Panc1 (cell line): ENCODE measurements around the gene L3MBTL2.

Experiments used
- CTCF ChIP-seq: fragments of 450-650 bp; IDR thresholded peaks from 2 replicates; pipeline ENCODE4 v1.5.1; 2017; ENCODE audit warnings: mild to moderate bottlenecking
- POLR2AphosphoS5 ChIP-seq: IDR thresholded peaks from 2 replicates; pipeline ENCODE4 v1.6.1; 2012; ENCODE audit warnings: mild to moderate bottlenecking, low read depth, low read length, moderate library complexity
- REST ChIP-seq, 2 experiments: IDR thresholded peaks; 2 replicates each; pipeline ENCODE4 v1.6.1; 2011 to 2012; ENCODE audit warnings: low read depth in 2 of 2, control low read depth in 1 of 2, low read length in 1 of 2, mild to moderate bottlenecking in 1 of 2, moderate library complexity in 1 of 2; ENCODE audit not compliant: insufficient read depth in 1 of 2
- SIN3A ChIP-seq: IDR thresholded peaks from 2 replicates; pipeline ENCODE4 v1.6.1; 2012; ENCODE audit warnings: low read depth, mild to moderate bottlenecking, low read length, moderate library complexity, borderline replicate concordance; ENCODE audit not compliant: insufficient read depth
- TCF7L2 ChIP-seq: IDR thresholded peaks from 2 replicates; pipeline ENCODE4 v1.6.1; 2011; ENCODE audit warnings: mild to moderate bottlenecking, low read depth, low read length, inconsistent platforms

- TF ChIP-seq CTCF, result no peak
- TF ChIP-seq REST (IDR thresholded peaks at IDR 0.05; ENCODE audit: insufficient read depth in 1 of 2, low read depth in 2 of 2, low read length in 1 of 2), result no peak
- no peak for TF ChIP-seq SIN3A
- TF ChIP-seq POLR2AphosphoS5, result no peak
- no peak for TF ChIP-seq TCF7L2
Measured at GRCh38 chr22:41254230-41254629, 49.1 kb downstream of the L3MBTL2 start.
